DOHH2 (cell line): ENCODE results near the gene HLCS.

Source experiments
- CTCF ChIP-seq: fragments of 200-600 bp; sonication (generic); IDR thresholded peaks from one replicate; pipeline ENCODE4 v1.5.1; 2014; ENCODE audit warnings: antibody characterized with exemption, mild to moderate bottlenecking, low read depth, low read length; ENCODE audit not compliant: poor library complexity, severe bottlenecking
- EZH2phosphoT487 ChIP-seq: fragments of 200-600 bp; sonication (generic); IDR thresholded peaks from 2 replicates; pipeline ENCODE4 v1.6.1; 2017; ENCODE audit warnings: borderline replicate concordance, mild to moderate bottlenecking, antibody characterized with exemption, low read length, moderate library complexity, mixed read lengths

- no peak for TF ChIP-seq CTCF
- no peak for TF ChIP-seq EZH2phosphoT487
These were observed 21.4 kb upstream of the HLCS start for GRCh38 chr21:36987845-36988244.
